Right lobe of liver (tissue), 4 donors: Measurements from ENCODE around the gene TGFB1.

Experiments
- CTCF ChIP-seq, 4 donors: fragments of 200-600 bp in 3 of 4; fragments of 450-650 bp in 1 of 4; IDR thresholded peaks; one replicate each; pipeline versions ENCODE4 v1.5.1 to v1.8.0; 2016 to 2022; ENCODE audit warnings: antibody characterized with exemption in 4 of 4, mild to moderate bottlenecking in 2 of 4
- POLR2A ChIP-seq: fragments of 450-650 bp; IDR thresholded peaks from one replicate; pipeline ENCODE4 v1.6.1; 2017; ENCODE audit warnings: antibody characterized with exemption, mild to moderate bottlenecking
- donor health status: DM: no; HTN: no; CAD: no.
- donor health status: DM: no; HTN: no; CAD: no.
- donor health status: DM: no; HTN: yes; CAD: no.

GRCh38 chr19:41398050-41398418 lies 44.3 kb upstream of the TGFB1 start:
- TF ChIP-seq CTCF (IDR thresholded peaks at IDR 0.05) (no peak), POLR2A (no peak)
